Activated CD4-positive, alpha-beta T cell treated with anti-CD3 and anti-CD28 coated beads, Interleukin-2, amount 10 ng/mL, durations not matched to agents 7 days and 5 days (primary cell): ENCODE measurements around the gene XXYLT1. TPM values are rescaled to one million over a fixed set of nuclear protein-coding genes. Genes with fewer than 3 reads are reported as not detected.

Source experiments
- CTCF ChIA-PET: fragments of 350-600 bp; sonication (Branson Sonifier 250); formaldehyde crosslinking; loops from one replicate; lab custom pipeline; 2021; ENCODE audit warnings: antibody characterized with exemption; lab: Charles Lee
- POLR2A ChIA-PET: fragments of 350-600 bp; sonication (Branson Sonifier 250); formaldehyde crosslinking; loops from one replicate; lab custom pipeline; 2021; ENCODE audit warnings: antibody characterized with exemption; lab: Charles Lee
- DNase-seq: peaks from one replicate; pipeline ENCODE4 v3.0.0-alpha.2; 2020
- H3K27ac Mint-ChIP-seq: one replicate; pipeline ENCODE4 v1.8.0; 2021; ENCODE audit warnings: mild to moderate bottlenecking, moderate library complexity, mixed read lengths
- H3K27me3 Mint-ChIP-seq: one replicate; pipeline ENCODE4 v1.8.0; 2021; ENCODE audit warnings: mixed read lengths
- H3K36me3 Mint-ChIP-seq: one replicate; pipeline ENCODE4 v1.8.0; 2021; ENCODE audit warnings: low read depth, mixed read lengths
- H3K4me1 Mint-ChIP-seq: one replicate; pipeline ENCODE4 v1.8.0; 2021; ENCODE audit warnings: mixed read lengths
- H3K4me3 Mint-ChIP-seq: one replicate; pipeline ENCODE4 v1.8.0; 2021; ENCODE audit warnings: mild to moderate bottlenecking, moderate library complexity, mixed read lengths
- H3K9me3 Mint-ChIP-seq: one replicate; pipeline ENCODE4 v1.8.0; 2021; ENCODE audit warnings: mixed read lengths
- total RNA-seq, 2 experiments: library from RNA; stranded (reverse); gene quantifications; one replicate each; pipeline ENCODE4 v1.2.3, GENCODE V29; 2021

Gene XXYLT1
- total RNA-seq, 2 experiments from 2014 or later: 7.7 to 7.8 TPM

- H3K4me3 Mint-ChIP-seq: no peak overlapping the region
Measured at GRCh38 chr3:195139091-195139875, 131.7 kb downstream of the XXYLT1 start.

DNA sequence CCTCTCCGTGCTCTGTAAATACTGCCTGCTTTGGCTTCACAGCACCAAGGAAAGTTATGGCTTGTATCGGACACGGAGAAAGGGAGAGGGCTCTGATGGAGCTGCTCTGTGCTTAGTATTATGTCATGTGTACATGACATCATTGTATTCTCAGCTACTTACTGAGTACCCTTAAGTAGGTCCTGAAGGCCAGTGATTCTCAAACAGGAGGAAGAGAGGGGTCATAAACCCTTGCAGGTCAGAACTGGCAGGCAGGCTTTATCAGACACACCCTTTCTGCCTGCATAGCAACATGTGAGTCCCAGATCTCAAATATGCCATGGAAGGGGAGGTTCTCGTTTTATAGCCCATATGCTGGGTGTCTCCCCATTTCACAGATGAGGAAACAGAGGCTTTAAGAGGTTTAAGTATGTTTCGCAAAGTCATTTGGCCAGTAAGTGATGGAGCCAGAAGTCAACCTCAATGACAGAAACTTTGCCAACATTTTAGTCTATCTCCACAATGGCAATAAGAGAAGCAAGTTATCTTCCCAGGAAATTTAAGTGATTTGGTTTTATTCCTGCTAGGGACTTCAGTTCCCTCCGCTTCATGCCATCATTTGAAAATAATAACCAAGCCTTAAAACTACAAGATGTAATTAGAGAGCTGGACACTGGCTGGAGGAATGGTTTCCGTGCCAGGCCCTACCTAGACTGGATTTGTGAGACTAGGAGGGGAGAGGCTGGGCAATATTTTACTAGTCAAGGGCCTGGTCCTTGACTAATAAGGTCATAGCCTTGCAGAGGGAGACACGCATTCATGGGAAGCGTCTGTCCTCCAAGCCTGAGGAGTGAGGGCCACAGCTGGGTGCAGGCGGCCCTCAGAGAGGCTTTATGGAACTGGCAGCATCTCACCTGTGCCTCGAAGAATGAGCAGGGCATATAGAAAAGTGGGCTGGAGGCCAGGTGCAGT, 133.0 kb downstream of the XXYLT1 start:
- peaks cover 14% of the 10 kb centered on the region for H3K9me3 Mint-ChIP-seq
- DNase-seq: no peak
- CTCF ChIA-PET: interaction anchor here (1.2 kb wide), 1 partner anchor 455 kb away, joined by 4 read pairs; no protein-coding TSS in a partner anchor
- H3K4me3 Mint-ChIP-seq: no peak overlapping the region
- H3K27me3 Mint-ChIP-seq: no peaks in the 10 kb centered on the region
- H3K36me3 Mint-ChIP-seq: peaks cover 9% of the 10 kb centered on the region
- H3K27ac Mint-ChIP-seq: no peak overlapping the region
- no peaks in the 10 kb centered on the region for H3K4me1 Mint-ChIP-seq
- POLR2A ChIA-PET: no interaction called here

More at GRCh38 chr3:195139091-195139875, 131.7 kb downstream of the XXYLT1 start:
- ChIA-PET CTCF (interaction anchor here (0.5 to 0.8 kb wide), 2 partner anchors 9 to 464 kb away, joined by 3 to 4 read pairs; no protein-coding TSS in a partner anchor), POLR2A (no interaction called here)
- Mint-ChIP-seq H3K4me1 (no peaks in the 10 kb centered on the region), H3K27me3 (no peaks in the 10 kb centered on the region), H3K9me3 (peaks cover 17% of the 10 kb centered on the region), H3K27ac (no peak overlapping the region), H3K36me3 (peaks cover 9% of the 10 kb centered on the region)
- DNase-seq: no peak

DNA sequence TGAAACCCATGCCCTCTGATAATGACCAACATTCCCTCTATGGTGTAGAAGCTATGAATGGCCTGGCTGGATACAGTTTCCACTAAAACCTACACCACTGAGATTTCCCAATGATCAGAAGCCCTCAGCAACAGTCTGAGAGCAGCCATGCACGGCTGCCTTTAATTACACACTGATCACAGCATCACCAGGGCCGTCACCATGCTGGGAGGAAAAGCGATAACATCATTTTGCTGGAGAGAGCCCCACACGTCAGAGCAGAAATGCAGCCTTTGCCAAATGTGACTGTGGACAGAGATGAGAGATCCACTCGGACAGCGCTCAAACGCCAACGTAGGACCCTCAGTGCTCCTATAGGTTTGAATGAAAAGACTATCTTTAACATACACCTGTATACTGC, 135.0 kb downstream of the XXYLT1 start:
- no peak overlapping the region for H3K4me3 Mint-ChIP-seq
- no peak for DNase-seq
- no peak overlapping the region for H3K27ac Mint-ChIP-seq
- H3K27me3 Mint-ChIP-seq: no peaks in the 10 kb centered on the region
- ChIA-PET CTCF (no interaction called here), POLR2A (no interaction called here)
- peaks cover 8% of the 10 kb centered on the region for H3K9me3 Mint-ChIP-seq
- H3K4me1 Mint-ChIP-seq: no peaks in the 10 kb centered on the region
- peaks cover 4% of the 10 kb centered on the region for H3K36me3 Mint-ChIP-seq

- no peak overlapping the region for H3K27ac Mint-ChIP-seq
- no peaks in the 10 kb centered on the region for H3K36me3 Mint-ChIP-seq
- H3K4me3 Mint-ChIP-seq: no peak overlapping the region
- no peaks in the 10 kb centered on the region for H3K9me3 Mint-ChIP-seq
- ChIA-PET CTCF (interaction anchor here (0.6 to 1.1 kb wide), 4 partner anchors 19 to 136 kb away, joined by 3 to 4 read pairs (median 4); partner anchors contain the start of gene XXYLT1), POLR2A (no interaction called here)
- H3K4me1 Mint-ChIP-seq: peaks cover 4% of the 10 kb centered on the region
- no peaks in the 10 kb centered on the region for H3K27me3 Mint-ChIP-seq
- DNase-seq: no peak
Measured at GRCh38 chr3:195134431-195134830, 136.5 kb downstream of the XXYLT1 start.

DNA sequence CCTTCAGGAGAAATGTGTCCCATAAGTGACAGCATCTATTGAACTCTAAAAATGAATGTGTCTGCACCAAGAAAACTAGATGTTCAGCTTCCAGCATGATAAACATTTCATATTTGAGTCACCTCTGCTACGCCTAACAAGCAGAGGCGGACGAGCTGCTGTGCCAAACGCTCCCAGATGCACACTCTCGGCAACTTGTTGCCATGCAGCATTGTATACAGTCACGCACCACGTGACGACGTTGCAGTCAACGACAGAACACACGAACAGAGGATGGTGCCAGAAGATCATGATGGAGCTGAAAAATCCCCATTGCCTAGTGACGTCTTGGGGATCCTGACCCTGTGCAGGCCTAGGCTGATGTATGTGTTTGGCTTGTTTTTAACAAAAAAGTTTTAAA, 137.5 kb downstream of the XXYLT1 start:
- Mint-ChIP-seq H3K4me3 (no peak overlapping the region), H3K36me3 (no peaks in the 10 kb centered on the region), H3K9me3 (no peaks in the 10 kb centered on the region), H3K27me3 (no peaks in the 10 kb centered on the region), H3K4me1 (peaks cover 14% of the 10 kb centered on the region), H3K27ac (no peak overlapping the region)
- ChIA-PET CTCF (interaction anchor here (0.6 to 1.1 kb wide), 3 partner anchors 18 to 57 kb away, joined by 3 to 4 read pairs (median 3); no protein-coding TSS in a partner anchor), POLR2A (no interaction called here)
- DNase-seq: peak; percentile 14

GRCh38 chr3:195133013-195133412, 137.9 kb downstream of the XXYLT1 start:
- Mint-ChIP-seq H3K36me3 (no peaks in the 10 kb centered on the region), H3K27ac (no peak overlapping the region), H3K27me3 (no peaks in the 10 kb centered on the region), H3K9me3 (peaks cover 2% of the 10 kb centered on the region), H3K4me3 (no peak overlapping the region), H3K4me1 (peaks cover 19% of the 10 kb centered on the region)
- ChIA-PET POLR2A (no interaction called here), CTCF (interaction anchor here (0.6 kb wide), 1 partner anchor 56 kb away, joined by 3 read pairs; no protein-coding TSS in a partner anchor)
- no peak for DNase-seq

- no peak for DNase-seq
- POLR2A ChIA-PET: no interaction called here
- Mint-ChIP-seq H3K36me3 (no peaks in the 10 kb centered on the region), H3K27ac (no peak overlapping the region), H3K9me3 (peaks cover 2% of the 10 kb centered on the region), H3K4me3 (no peak overlapping the region), H3K4me1 (peaks cover 22% of the 10 kb centered on the region), H3K27me3 (no peaks in the 10 kb centered on the region)
- CTCF ChIA-PET: interaction anchor here (0.7 to 1.5 kb wide), 5 partner anchors 8 to 142 kb away, joined by 3 to 5 read pairs (median 3); no protein-coding TSS in a partner anchor
Measured at GRCh38 chr3:195131176-195131575, 139.8 kb downstream of the XXYLT1 start.

DNA sequence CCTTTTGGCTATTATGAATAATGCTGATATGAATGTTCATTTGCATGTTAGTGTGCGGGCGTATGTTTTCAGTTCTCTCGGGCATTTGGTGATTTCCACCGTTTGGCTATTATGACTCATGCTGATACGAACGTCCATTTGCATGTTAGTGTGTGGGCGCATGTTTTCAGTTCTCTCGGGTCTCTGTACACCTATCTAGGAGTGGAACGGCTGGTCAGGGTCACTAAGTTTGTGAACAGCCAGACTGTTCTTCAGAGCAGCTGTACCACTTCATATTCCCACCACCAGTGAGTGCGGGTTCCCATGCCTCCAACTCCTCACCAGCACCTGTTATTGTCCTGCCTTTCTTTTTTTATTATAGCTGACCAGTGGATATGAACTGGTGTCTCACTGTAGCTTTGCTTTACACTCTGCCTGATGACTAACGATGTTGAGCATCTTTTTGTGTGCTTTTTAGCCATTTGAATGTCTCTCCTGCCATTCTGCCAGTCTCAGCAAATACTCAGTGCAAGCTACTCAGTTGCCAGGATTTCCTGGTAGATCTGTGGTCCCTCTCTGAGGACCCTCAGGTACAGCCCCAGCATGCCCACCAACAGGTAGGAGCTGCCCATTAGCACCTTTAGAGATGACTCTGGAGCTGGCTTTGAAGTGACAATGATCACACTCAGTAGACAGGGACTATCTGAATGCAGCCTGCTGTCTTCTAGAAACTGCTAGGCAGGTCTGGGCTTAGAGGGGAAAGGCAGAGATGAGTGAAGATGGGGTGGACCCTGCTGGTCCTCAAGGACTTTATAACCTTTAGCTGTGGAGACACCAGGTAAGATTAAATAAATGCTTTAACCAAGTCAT, 141.1 kb downstream of the XXYLT1 start:
- CTCF ChIA-PET: interaction anchor here (0.7 to 1.4 kb wide), 5 partner anchors 8 to 442 kb away, joined by 3 to 4 read pairs (median 4); no protein-coding TSS in a partner anchor
- DNase-seq: no peak
- H3K4me1 Mint-ChIP-seq: peaks cover 26% of the 10 kb centered on the region
- H3K36me3 Mint-ChIP-seq: no peaks in the 10 kb centered on the region
- no peak overlapping the region for H3K4me3 Mint-ChIP-seq
- POLR2A ChIA-PET: no interaction called here
- no peak overlapping the region for H3K27ac Mint-ChIP-seq
- H3K27me3 Mint-ChIP-seq: no peaks in the 10 kb centered on the region
- H3K9me3 Mint-ChIP-seq: peaks cover 2% of the 10 kb centered on the region

DNA sequence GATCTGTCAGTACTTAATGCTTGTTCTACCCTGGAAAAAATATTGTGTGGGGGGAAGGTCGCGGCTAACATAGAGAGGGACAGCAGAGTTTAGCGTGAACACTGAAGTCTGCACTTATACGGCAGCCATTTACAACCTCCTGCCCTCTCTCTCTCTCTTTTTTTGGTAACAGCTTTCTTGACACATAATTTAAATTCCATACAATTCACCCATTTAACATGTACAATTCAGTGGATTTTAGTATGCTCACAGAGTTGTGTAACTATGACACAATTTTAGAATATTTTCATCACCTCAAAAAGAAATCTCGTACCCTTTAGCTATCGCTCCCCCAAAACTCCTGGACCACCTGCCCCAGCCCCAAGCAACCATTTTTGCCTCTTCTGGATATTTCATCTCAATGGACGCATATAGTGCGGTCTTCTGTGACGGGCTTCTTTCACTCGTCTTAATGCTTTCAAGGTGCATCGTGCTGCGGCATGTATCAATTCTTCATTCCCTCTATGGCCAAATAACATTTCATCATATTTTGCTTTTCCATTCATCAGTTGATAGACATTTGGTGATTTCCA, 141.8 kb downstream of the XXYLT1 start:
- POLR2A ChIA-PET: no interaction called here
- Mint-ChIP-seq H3K27ac (peak overlapping the region; percentile 27), H3K36me3 (no peaks in the 10 kb centered on the region), H3K4me3 (no peak overlapping the region), H3K4me1 (peaks cover 26% of the 10 kb centered on the region), H3K27me3 (no peaks in the 10 kb centered on the region), H3K9me3 (peaks cover 2% of the 10 kb centered on the region)
- no peak for DNase-seq
- CTCF ChIA-PET: interaction anchor here (1.3 kb wide), 1 partner anchor 442 kb away, joined by 4 read pairs; no protein-coding TSS in a partner anchor

DNA sequence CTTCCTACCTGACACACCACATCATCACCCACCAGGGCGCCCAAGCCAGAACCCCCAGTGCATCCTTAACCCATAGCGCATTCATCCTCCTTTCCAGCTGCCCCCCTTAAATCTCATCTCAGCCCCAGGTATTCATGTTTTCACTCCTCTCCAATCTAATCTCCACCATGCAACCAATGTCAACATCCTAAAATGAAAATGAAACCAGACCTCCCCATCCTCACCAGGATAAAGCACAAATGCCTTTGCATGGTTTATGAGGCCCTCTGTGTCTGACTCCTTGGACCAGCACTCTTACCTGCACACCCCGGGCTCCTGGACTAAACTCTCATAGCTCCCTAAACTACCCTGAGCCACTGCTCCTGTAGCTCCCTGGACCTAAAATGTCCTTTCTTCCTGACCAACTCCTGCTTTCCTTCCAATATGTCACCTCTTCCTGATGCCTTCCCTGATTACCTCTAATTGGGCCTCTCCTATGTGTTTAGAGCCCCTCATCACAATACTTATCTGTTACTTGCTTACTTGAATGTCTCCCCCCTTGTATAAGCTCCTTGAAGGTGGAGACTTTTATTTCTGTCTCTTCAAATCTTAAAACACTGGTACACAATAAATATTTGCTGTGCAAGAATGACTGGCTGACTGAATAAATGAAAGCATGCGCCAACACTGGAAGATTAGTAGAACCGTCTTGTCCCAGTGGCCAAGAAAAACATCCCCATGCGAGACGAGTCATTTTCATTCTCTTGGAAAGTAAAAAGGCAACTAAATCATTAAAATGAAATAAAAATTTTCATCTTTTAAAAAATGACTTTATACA, 142.5 kb downstream of the XXYLT1 start:
- no peak for DNase-seq
- no peaks in the 10 kb centered on the region for H3K36me3 Mint-ChIP-seq
- peaks cover 2% of the 10 kb centered on the region for H3K9me3 Mint-ChIP-seq
- peaks cover 26% of the 10 kb centered on the region for H3K4me1 Mint-ChIP-seq
- H3K27ac Mint-ChIP-seq: peak overlapping the region; percentile 76
- H3K4me3 Mint-ChIP-seq: no peak overlapping the region
- ChIA-PET CTCF (interaction anchor here (0.8 to 1.6 kb wide), 3 partner anchors 22 to 446 kb away, joined by 3 to 5 read pairs (median 4); no protein-coding TSS in a partner anchor), POLR2A (no interaction called here)
- H3K27me3 Mint-ChIP-seq: no peaks in the 10 kb centered on the region

DNA sequence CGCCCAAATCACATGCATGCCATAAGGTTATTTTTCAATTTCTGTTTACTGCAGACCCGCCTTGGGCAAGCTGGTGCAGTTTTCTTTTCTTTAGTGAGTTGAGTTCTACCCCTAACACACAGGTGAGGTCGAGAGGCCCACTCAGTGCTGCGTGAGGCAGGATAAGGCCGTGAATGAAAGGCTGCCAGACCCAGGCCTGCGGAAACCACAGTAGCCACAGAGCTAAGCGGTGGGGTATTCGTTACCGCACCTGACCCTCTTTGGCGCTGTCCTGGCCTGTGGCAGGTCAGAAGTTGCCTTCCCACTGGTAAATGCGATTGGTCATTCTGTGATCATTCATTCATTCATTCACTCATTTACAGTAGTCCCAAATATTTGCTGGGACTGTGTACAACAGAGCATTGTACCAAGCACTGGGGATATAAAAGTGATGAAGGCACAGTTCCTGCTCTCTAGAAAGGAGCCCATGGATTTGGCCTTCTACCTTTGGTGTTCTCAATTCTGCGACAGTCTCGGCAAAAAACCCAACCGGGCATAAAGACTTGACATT, 144.8 kb downstream of the XXYLT1 start:
- Mint-ChIP-seq H3K4me3 (no peak overlapping the region), H3K27me3 (no peaks in the 10 kb centered on the region), H3K27ac (no peak overlapping the region), H3K9me3 (peaks cover 2% of the 10 kb centered on the region), H3K36me3 (no peaks in the 10 kb centered on the region), H3K4me1 (peaks cover 26% of the 10 kb centered on the region)
- ChIA-PET POLR2A (no interaction called here), CTCF (no interaction called here)
- DNase-seq: no peak
